AML-193 (cell line): ENCODE results near the gene TAS1R2.
A peak's percentile ranks its signal among the peaks of the same experiment; 100 is the strongest.
"Not testable (repeated sequence)": the region's sequence is repeated elsewhere in the genome, so short reads cannot be mapped to it uniquely, and the experiment has no call there.

Source experiments
- DNase-seq, 2 experiments: peaks; one replicate each; lab custom pipeline; 2025; lab: John Stamatoyannopoulos, UW

TAS1R2 gene

GRCh38 chr1:18883636-18884418 lies 24.4 kb upstream of the TAS1R2 start:
- peak; percentile 19 to 30 for DNase-seq

GRCh38 chr1:18883079-18883478 lies 23.6 kb upstream of the TAS1R2 start:
- DNase-seq = no peak

DNA sequence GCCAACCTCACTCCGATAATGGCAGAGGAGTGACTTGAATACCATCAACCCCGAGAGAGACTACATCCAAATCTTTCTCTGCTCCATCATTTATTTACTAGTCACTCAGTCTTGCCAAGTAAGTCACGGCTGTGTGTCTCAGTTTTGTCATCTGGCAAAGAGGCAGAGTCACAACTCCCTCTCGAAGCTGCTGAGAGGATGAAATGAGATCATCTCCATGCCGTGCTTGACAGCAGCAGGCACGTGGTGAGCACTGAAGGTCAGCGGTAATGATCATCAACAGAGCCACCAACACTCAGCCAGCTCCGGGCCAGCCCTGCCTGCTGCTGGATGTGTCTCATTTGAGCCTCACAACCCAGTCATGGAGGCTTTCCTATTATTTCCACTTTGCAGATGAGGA lies 23.0 kb upstream of the TAS1R2 start:
- no peak for DNase-seq

GRCh38 chr1:18881642-18882431 lies 22.4 kb upstream of the TAS1R2 start:
- no peak for DNase-seq

DNA sequence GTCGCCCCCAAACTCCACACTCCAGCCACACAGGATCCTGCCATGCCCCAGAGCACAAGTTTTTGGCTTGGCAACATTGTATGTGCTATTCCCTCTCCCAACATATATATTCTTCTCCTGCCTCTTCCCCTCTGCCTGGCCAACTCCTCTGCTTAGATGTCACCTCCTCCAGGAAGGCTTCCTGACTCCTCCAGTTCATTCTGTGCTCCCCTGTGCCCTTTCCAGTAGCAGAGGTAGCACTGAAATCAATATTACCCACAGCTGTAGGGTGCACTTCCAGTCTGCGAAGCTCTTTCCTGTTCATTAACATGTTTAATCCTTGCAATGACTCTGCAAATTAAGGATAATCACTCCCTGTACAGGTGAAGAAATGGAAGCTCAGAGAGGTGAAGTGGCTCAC lies 21.7 kb upstream of the TAS1R2 start:
- no peak for DNase-seq

DNA sequence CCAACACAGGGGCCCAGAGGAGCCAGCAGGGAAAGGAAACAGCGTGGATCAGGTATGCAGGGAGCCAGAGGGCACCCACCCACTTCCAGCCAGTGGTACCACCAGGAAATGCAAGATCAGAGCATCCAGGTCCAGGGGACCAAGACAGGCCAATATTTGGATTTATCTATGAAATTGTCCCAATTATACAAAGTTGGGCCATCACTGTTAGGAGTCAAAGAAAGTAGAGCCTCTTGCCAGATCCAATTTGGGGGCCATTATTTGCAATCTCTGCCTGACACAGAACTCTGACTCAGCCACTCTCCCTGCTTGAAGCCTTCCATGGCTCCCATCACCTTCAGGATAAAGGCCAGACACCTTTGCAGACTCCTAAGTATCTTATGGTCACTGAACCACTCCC lies 21.1 kb upstream of the TAS1R2 start:
- DNase-seq = no peak

DNA sequence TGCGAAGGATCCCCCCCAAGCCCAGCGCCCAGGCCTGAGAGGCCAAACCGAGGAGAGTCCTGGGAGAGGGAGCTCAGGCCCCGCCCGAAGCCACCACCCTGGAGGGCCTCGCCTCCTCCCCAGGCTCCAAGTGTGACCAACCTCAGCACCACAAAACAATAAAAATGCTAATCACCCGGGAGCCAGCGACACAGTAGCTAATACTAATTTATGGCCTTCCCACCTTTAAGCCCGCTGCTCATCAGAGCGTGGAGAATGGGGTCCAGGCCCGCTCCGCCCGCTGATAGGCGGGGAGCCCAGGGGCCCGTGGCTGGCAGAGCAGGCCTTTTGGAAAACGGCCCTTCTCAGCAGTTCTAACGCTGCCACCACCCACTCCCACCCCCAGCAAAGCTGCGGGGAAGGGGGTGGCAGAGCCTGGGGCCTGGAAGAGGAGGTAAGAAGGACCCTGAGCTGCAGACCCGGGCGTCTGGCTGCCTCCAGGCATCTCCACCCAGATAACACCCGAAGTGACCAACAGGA lies 20.4 kb upstream of the TAS1R2 start:
- no peak for DNase-seq

GRCh38 chr1:18879215-18879790 lies 19.8 kb upstream of the TAS1R2 start:
- no peak for DNase-seq

DNA sequence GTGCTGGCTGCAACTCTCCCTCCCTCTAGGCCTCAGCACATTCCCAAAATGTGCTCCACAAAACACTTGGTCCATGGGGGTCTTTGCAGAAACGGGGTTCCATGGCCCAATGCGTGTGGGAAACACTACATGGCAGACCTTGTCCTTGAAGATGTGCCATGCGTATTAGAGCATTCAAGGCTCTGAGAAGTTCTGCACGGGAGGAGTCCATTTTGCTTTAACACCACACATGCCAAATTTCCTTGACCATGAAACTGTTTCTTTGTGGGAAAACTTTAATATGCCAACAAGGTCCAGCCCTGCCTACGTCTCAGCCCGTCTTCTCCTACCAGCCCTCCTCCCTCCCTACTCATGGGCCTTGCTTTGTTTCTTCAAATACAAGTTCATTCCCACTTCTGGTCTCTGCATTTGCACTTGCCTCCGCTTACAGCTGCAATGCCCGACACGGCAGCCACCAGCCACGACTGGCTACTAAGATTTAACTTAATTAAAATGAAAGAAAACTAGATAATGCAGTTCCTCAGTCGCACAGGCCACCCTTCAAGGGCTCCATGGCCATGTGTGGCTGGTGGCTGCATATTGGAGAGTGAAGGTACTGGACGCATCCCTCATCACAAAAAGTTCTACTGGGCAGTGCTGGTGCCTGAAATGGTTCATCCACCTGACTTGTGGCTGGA lies 19.2 kb upstream of the TAS1R2 start:
- DNase-seq = no peak

DNA sequence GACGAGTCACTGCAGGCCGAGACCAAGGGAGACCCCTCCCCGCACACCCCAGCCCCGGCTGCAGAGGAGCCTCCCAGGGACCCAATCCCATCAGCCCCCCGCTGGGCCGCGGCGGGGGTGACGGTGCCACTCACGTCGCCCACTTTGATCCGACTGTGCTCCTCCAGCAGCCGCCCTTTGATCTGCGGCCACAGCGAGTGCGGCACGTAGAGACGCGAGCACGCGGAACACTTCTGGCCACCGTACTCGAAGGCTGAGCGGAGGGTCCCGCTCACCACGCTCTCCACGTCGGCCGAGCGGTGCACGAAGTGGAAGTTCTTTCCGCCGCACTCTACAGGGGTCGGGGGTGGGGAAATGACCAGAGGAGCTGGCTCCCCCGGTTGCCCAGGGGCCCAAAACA lies 17.8 kb upstream of the TAS1R2 start:
- DNase-seq = no peak

DNA sequence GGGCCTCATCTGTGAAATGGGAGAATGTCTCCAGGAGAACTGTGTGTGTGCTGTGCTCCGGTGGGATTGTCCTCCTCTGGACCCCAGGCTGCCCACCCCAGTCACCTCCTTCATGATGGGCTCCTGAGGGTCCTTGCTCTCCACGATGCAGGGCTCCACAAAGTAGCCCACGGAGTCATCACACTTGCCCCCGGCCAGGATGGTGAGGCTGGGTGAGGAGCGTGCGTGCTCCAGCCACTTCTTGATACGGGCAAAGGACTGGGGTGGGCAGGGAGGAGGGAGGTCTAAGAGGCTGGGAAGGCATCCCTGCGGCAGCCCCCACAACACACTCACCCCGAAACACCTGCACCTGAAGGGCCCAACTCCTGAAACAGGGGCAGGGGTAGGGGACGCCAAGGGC lies 16.8 kb upstream of the TAS1R2 start:
- DNase-seq = no peak

DNA sequence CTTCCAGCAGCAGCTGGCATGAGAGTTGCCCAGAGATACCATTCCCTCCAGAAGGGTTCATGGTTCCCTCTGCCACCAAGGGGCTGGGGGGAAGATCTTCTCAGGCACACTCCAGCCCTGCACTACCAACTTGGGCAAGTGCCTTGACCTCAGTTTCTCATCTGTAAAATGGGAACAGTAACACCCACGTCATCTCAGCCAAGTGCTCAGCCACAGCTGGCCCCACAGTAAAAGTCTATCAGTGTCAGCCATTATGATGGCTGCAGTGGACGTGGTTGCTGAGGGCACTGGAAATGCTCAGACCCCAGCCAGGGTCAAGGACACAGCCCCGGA lies 16.3 kb upstream of the TAS1R2 start:
- no peak for DNase-seq

DNA sequence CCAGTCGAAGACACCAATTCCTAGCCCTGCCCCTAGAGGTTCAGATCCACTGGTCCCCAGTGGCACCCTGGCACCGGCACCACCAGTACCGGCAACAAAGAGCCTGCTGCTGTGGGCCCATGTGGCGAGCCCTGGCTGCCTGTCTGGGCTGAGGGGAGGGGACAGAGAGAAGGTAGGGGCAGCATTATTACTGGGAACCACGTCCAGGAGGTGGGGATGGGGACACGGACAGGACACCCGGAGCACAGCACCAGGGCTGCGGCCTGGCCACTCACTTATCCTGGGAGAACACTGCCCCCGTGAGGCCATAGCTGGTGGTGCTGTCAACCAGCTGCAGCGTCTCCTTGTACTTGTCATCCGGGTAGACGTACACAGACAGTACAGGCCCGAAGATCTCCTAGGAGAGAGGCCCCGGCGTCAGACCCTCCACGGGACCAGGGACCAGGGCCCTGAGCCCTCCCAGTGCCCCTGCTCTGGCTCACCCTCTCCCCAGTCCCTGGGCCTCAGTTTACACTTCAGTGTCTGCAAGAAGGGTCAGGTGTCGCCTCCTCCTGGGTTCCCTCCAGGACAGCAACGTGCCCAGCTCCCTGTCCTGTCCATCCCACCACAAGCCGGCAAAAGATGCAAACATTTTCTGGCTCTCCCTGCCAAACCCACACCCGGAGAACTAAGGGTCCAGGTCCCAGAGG lies 15.8 kb upstream of the TAS1R2 start:
- DNase-seq = peak; percentile 30 to 52

- no peak for DNase-seq
These were observed 15.1 kb upstream of the TAS1R2 start for GRCh38 chr1:18874600-18874999.

DNA sequence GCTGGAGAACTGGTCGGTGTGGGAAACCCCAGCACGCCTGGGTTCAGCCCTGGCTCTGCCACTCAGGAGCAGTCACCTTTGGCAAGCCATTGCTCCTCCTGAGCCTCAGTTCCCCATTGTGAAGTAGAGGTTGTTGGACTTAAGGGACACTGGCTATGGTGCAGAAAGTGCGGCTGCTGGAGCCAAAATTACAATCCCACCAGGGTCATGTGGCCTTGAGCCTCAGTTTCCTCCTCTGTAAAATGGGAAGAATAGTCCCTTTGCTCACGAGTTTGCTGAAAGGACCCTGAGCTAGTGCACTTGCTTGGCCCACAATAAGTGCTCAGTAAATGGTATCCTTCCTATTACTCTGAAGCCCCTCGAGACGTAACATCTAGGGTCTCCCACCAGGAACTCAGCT lies 14.6 kb upstream of the TAS1R2 start:
- no peak for DNase-seq

- no peak for DNase-seq
These were observed 12.7 kb upstream of the TAS1R2 start for GRCh38 chr1:18872071-18872611.

GRCh38 chr1:18871401-18872070 lies 12.1 kb upstream of the TAS1R2 start:
- no peak for DNase-seq

GRCh38 chr1:18870957-18871356 lies 11.5 kb upstream of the TAS1R2 start:
- no peak for DNase-seq

- DNase-seq = not testable (repeated sequence)
These were observed 11.1 kb upstream of the TAS1R2 start for GRCh38 chr1:18870595-18870865.

- no peak for DNase-seq
These were observed 10.6 kb upstream of the TAS1R2 start for GRCh38 chr1:18869847-18870594.
